DND-41 (cell line): ENCODE measurements around the gene PML.
A peak's percentile ranks its signal among the peaks of the same experiment; 100 is the strongest.

ENCODE experiments used
- ATAC-seq: fragments of 200-7000 bp; cut with Tn5 transposase; 3 replicates; pipeline ENCODE4 v1.9.1; 2021; ENCODE audit warnings: low read depth; ENCODE audit not compliant: insufficient read depth
- DNase-seq: peaks from one replicate; pipeline ENCODE4 v3.0.0-alpha.2; 2020
- H2AFZ ChIP-seq: 2 replicates; pipeline ENCODE4 v1.6.0; 2012; ENCODE audit warnings: low read depth, low read length
- H3K27ac ChIP-seq: 2 replicates; pipeline ENCODE4 v1.5.1; 2012; ENCODE audit warnings: low read length, inconsistent platforms
- H3K27me3 ChIP-seq: fragments of 200-600 bp; sonication (generic); 2 replicates; pipeline ENCODE4 v1.6.0; 2012; ENCODE audit warnings: low read length, mild to moderate bottlenecking, inconsistent platforms; ENCODE audit not compliant: insufficient read depth, poor library complexity
- H3K36me3 ChIP-seq: 2 replicates; pipeline ENCODE4 v1.5.1; 2012; ENCODE audit warnings: low read length, inconsistent platforms; ENCODE audit not compliant: insufficient read depth
- H3K4me1 ChIP-seq: 2 replicates; pipeline ENCODE4 v1.5.1; 2012; ENCODE audit warnings: mild to moderate bottlenecking, low read length; ENCODE audit not compliant: insufficient read depth
- H3K4me2 ChIP-seq: 2 replicates; pipeline ENCODE4 v1.6.0; 2012; ENCODE audit warnings: mild to moderate bottlenecking, moderate library complexity, low read length, inconsistent platforms; ENCODE audit not compliant: insufficient read depth
- H3K4me3 ChIP-seq, 2 experiments: fragments of 200-600 bp in 1 of 2; shearing (Covaris generic) in 1 of 2; 2 replicates each; pipeline ENCODE4 v1.5.1; 2012 to 2016; ENCODE audit warnings: inconsistent platforms in 2 of 2, low read length in 2 of 2, mild to moderate bottlenecking in 2 of 2, low read depth in 1 of 2, moderate library complexity in 1 of 2
- H3K79me2 ChIP-seq: 2 replicates; pipeline ENCODE4 v1.6.0; 2012; ENCODE audit warnings: low read length, inconsistent platforms; ENCODE audit not compliant: insufficient read depth
- H3K9ac ChIP-seq: 2 replicates; pipeline ENCODE4 v1.6.0; 2012; ENCODE audit warnings: low read depth, mild to moderate bottlenecking, inconsistent platforms, low read length, moderate library complexity
- H3K9me3 ChIP-seq: 2 replicates; pipeline ENCODE4 v1.5.1; 2012; ENCODE audit warnings: low read length, moderate library complexity, mild to moderate bottlenecking, inconsistent platforms; ENCODE audit not compliant: insufficient read depth, severe bottlenecking
- H4K20me1 ChIP-seq: 2 replicates; pipeline ENCODE4 v1.6.0; 2012; ENCODE audit warnings: low read length; ENCODE audit not compliant: insufficient read depth
- CTCF ChIP-seq: IDR thresholded peaks from 2 replicates; pipeline ENCODE4 v1.5.1; 2012; ENCODE audit warnings: borderline replicate concordance, low read length, moderate library complexity, mild to moderate bottlenecking; ENCODE audit not compliant: poor library complexity, severe bottlenecking; ENCODE audit errors: extremely low read depth
- EZH2 ChIP-seq: IDR thresholded peaks from 3 replicates; pipeline ENCODE4 v1.6.1; 2012; ENCODE audit warnings: borderline replicate concordance, low read depth, mild to moderate bottlenecking, moderate library complexity, low read length, inconsistent platforms; ENCODE audit not compliant: severe bottlenecking

The PML gene

DNA sequence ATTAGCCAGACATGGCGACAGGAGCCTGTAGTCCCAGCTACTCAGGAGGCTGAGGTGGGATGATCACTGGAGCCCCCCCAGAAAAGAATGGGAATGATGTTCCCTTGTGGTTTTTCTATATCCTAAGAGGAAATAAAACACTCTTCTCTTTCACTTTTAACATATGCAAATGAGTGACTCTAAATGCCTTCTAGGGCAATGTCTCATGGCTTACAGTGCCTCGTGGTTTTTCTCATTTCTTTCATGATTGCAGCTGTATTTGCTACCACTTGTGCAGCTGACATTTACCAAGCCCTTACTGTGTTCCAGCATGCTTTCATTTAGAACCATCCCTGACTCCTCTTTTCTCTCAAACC lies 28.8 kb upstream of the PML start:
- TF ChIP-seq EZH2 (no peak), CTCF (no peak)
- Histone ChIP-seq H2AFZ (no peak overlapping the region), H3K27ac (peak overlapping the region; percentile 86)

GRCh38 chr15:73968461-73968860 lies 26.1 kb upstream of the PML start:
- ATAC-seq = no peak
- H3K9me3 ChIP-seq = no peaks in the 10 kb centered on the region
- H3K4me3 ChIP-seq = no peak overlapping the region
- no peaks in the 10 kb centered on the region for H3K36me3 ChIP-seq
- H3K4me1 ChIP-seq = peaks cover 48% of the 10 kb centered on the region
- no peaks in the 10 kb centered on the region for H3K79me2 ChIP-seq
- H3K4me2 ChIP-seq = no peak overlapping the region
- H4K20me1 ChIP-seq = no peaks in the 10 kb centered on the region
- TF ChIP-seq EZH2 = no peak
- no peak for TF ChIP-seq CTCF
- no peak overlapping the region for H2AFZ ChIP-seq
- no peak overlapping the region for H3K9ac ChIP-seq
- no peak for DNase-seq
- no peaks in the 10 kb centered on the region for H3K27me3 ChIP-seq
- no peak overlapping the region for H3K27ac ChIP-seq

More for the DNA sequence above, 28.8 kb upstream of the PML start:
- Histone ChIP-seq H4K20me1 (no peaks in the 10 kb centered on the region), H3K9ac (peak overlapping the region; percentile 48; the same call in 1 of the 2 replicates), H3K27me3 (no peaks in the 10 kb centered on the region), H3K9me3 (no peaks in the 10 kb centered on the region), H3K4me1 (peaks cover 40% of the 10 kb centered on the region), H3K36me3 (no peaks in the 10 kb centered on the region), H3K79me2 (no peaks in the 10 kb centered on the region), H3K4me3 (peak overlapping the region in 1 of 2 experiments; percentile 44; a peak in 1 of 4 replicates), H3K4me2 (peak overlapping the region; percentile 75)
- ATAC-seq = peak; percentile 90
- peak; percentile 63 for DNase-seq

DNA sequence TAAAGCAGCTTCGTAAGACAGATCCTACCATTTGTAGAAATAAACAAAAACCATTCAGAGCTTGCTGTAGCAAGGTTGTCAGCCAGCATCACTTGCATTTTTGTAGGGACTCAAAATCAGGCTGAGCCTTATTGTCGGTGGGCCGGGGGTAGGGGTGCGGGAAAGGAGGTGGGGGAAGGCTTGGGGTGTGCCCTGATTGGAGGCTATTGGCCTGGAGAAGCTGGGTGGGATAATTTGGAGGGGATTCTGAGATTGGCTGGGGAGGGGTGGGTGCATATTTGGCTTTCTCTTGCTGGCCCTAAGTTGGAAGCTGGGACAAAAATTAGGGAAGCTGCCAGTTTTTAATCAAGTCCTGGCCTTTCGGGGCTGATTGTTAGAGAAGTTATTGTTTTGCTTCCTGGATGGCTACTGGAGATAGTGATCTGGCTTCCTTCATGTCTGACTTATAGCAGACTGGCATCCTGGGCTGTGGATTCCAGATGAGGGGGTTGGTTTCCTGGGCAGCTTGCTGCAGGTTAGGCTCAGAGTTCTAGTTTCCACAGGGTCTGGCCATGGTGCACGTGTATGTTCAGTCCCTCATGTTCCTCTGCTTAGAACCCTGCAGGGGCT lies 25.3 kb upstream of the PML start:
- no peaks in the 10 kb centered on the region for H3K79me2 ChIP-seq
- no peaks in the 10 kb centered on the region for H3K27me3 ChIP-seq
- no peaks in the 10 kb centered on the region for H3K36me3 ChIP-seq
- H2AFZ ChIP-seq = no peak overlapping the region
- no peaks in the 10 kb centered on the region for H3K9me3 ChIP-seq
- no peaks in the 10 kb centered on the region for H4K20me1 ChIP-seq
- no peak for ATAC-seq
- DNase-seq = no peak
- no peak for TF ChIP-seq CTCF
- TF ChIP-seq EZH2 = no peak
- no peak overlapping the region for H3K4me3 ChIP-seq
- H3K27ac ChIP-seq = no peak overlapping the region
- H3K4me2 ChIP-seq = no peak overlapping the region
- H3K4me1 ChIP-seq = peaks cover 44% of the 10 kb centered on the region
- H3K9ac ChIP-seq = no peak overlapping the region
